ENCODE measurements around the gene CCER1.

GRCh38 chr12:90905691-90906370, 49.1 kb downstream of the CCER1 start:
- TF ChIP-seq CTCF (IDR thresholded peaks at IDR 0.05) (no peak), POLR2A (IDR thresholded peaks at IDR 0.05) (no peak)

All from adrenal gland (tissue), 5 donors.